HEK293 (cell line): ENCODE data around the gene TAP2.
A peak's percentile ranks its signal among the peaks of the same experiment; 100 is the strongest.
"Not testable (repeated sequence)": the region's sequence is repeated elsewhere in the genome, so short reads cannot be mapped to it uniquely, and the experiment has no call there.

ENCODE experiments used
- CTCF ChIA-PET: fragments of 350-600 bp; formaldehyde crosslinking; extraction: SDS; loops from one replicate; lab custom pipeline; 2021; ENCODE audit warnings: antibody characterized with exemption; lab: Yijun Ruan, JAX
- POLR2A ChIA-PET: fragments of 300-600 bp; formaldehyde crosslinking; extraction: SDS; loops from one replicate; lab custom pipeline; 2020; ENCODE audit warnings: antibody characterized with exemption, inconsistent platforms; lab: Yijun Ruan, JAX
- H3K27ac ChIP-seq: fragments of 200-500 bp; sonication (Bioruptor generic); 2 replicates; pipeline ENCODE4 v1.5.1; 2014; ENCODE audit warnings: low read depth, low read length, control low read depth, inconsistent platforms; ENCODE audit errors: extremely low read depth
- H3K36me3 ChIP-seq, 2 experiments: fragments of 200-500 bp in 1 of 2; sonication (Bioruptor generic) in 1 of 2; 1 replicate in 1 of 2; 2 replicates in 1 of 2; pipeline ENCODE4 v1.5.1; 2014 to 2017; ENCODE audit warnings: inconsistent platforms in 2 of 2, low read length in 2 of 2; ENCODE audit not compliant: control insufficient read depth in 2 of 2, insufficient read depth in 1 of 2
- H3K4me1 ChIP-seq: fragments of 200-500 bp; sonication (Bioruptor generic); 2 replicates; pipeline ENCODE4 v1.5.1; 2014; ENCODE audit warnings: mild to moderate bottlenecking, low read length, inconsistent platforms; ENCODE audit not compliant: control insufficient read depth, insufficient read depth
- H3K4me3 ChIP-seq: 2 replicates; pipeline ENCODE4 v1.5.1; 2011; ENCODE audit warnings: low read depth, mild to moderate bottlenecking, control low read depth, low read length, moderate library complexity
- H3K9me3 ChIP-seq: fragments of 200-500 bp; sonication (Bioruptor generic); 2 replicates; pipeline ENCODE4 v1.5.1; 2014; ENCODE audit warnings: low read depth, low read length, inconsistent platforms; ENCODE audit not compliant: control insufficient read depth, insufficient read depth
- FEZF1 ChIP-seq: fragments of 450-650 bp; formaldehyde crosslinking; IDR thresholded peaks from 2 replicates; pipeline ENCODE4 v1.5.1; 2016; ENCODE audit warnings: missing biosample characterization, missing genetic modification characterization
- PRDM1 ChIP-seq: fragments of 450-650 bp; formaldehyde crosslinking; IDR thresholded peaks from 2 replicates; pipeline ENCODE4; 2016; ENCODE audit warnings: missing biosample characterization, missing genetic modification characterization
- SP2 ChIP-seq: fragments of 450-650 bp; formaldehyde crosslinking; IDR thresholded peaks from 2 replicates; pipeline ENCODE4 v1.5.1; 2016; ENCODE audit warnings: missing biosample characterization, missing genetic modification characterization
- ZNF146 ChIP-seq: fragments of 450-650 bp; formaldehyde crosslinking; IDR thresholded peaks from 2 replicates; pipeline ENCODE4 v1.5.1; 2016; ENCODE audit warnings: missing biosample characterization, missing genetic modification characterization
- ZNF214 ChIP-seq: fragments of 450-650 bp; formaldehyde crosslinking; IDR thresholded peaks from 2 replicates; pipeline ENCODE4 v1.5.1; 2017; ENCODE audit warnings: missing biosample characterization, mild to moderate bottlenecking, missing genetic modification characterization, borderline replicate concordance
- ZNF335 ChIP-seq: fragments of 450-650 bp; formaldehyde crosslinking; conservative IDR thresholded peaks from 2 replicates; pipeline ENCODE4 v1.5.1; 2016; ENCODE audit warnings: missing biosample characterization, missing genetic modification characterization
- ZNF37A ChIP-seq: fragments of 450-650 bp; IDR thresholded peaks from 2 replicates; pipeline ENCODE4 v1.5.1; 2018; ENCODE audit warnings: missing biosample characterization, missing genetic modification characterization
- ZNF48 ChIP-seq: fragments of 450-650 bp; formaldehyde crosslinking; IDR thresholded peaks from 2 replicates; pipeline ENCODE4 v1.5.1; 2016; ENCODE audit warnings: missing biosample characterization, missing genetic modification characterization
- ZNF514 ChIP-seq: fragments of 450-650 bp; formaldehyde crosslinking; IDR thresholded peaks from 2 replicates; pipeline ENCODE4 v1.5.1; 2016; ENCODE audit warnings: missing biosample characterization, missing genetic modification characterization
- ZNF610 ChIP-seq: fragments of 450-650 bp; formaldehyde crosslinking; IDR thresholded peaks from 2 replicates; pipeline ENCODE4 v1.5.1; 2016; ENCODE audit warnings: missing biosample characterization, missing genetic modification characterization, borderline replicate concordance
- ZNF621 ChIP-seq: fragments of 450-650 bp; formaldehyde crosslinking; IDR thresholded peaks from 2 replicates; pipeline ENCODE4 v1.5.1; 2017; ENCODE audit warnings: missing biosample characterization, missing genetic modification characterization
- ZNF768 ChIP-seq: fragments of 450-650 bp; formaldehyde crosslinking; IDR thresholded peaks from 2 replicates; pipeline ENCODE4 v1.5.1; 2018; ENCODE audit warnings: missing biosample characterization, mild to moderate bottlenecking, missing genetic modification characterization
- TF ChIP-seq, protein P1 (sequence below): fragments of 450-650 bp; formaldehyde crosslinking; IDR thresholded peaks from 2 replicates; pipeline ENCODE4 v1.5.1; 2016; ENCODE audit warnings: missing biosample characterization, missing genetic modification characterization
- TF ChIP-seq, protein P2 (sequence below): fragments of 450-650 bp; IDR thresholded peaks from 2 replicates; pipeline ENCODE4 v1.5.1; 2018; ENCODE audit warnings: missing biosample characterization, missing genetic modification characterization
- TF ChIP-seq, protein P3 (sequence below): fragments of 450-650 bp; formaldehyde crosslinking; IDR thresholded peaks from 2 replicates; pipeline ENCODE4 v1.5.1; 2016; ENCODE audit warnings: missing biosample characterization, missing genetic modification characterization

TAP2 gene

DNA sequence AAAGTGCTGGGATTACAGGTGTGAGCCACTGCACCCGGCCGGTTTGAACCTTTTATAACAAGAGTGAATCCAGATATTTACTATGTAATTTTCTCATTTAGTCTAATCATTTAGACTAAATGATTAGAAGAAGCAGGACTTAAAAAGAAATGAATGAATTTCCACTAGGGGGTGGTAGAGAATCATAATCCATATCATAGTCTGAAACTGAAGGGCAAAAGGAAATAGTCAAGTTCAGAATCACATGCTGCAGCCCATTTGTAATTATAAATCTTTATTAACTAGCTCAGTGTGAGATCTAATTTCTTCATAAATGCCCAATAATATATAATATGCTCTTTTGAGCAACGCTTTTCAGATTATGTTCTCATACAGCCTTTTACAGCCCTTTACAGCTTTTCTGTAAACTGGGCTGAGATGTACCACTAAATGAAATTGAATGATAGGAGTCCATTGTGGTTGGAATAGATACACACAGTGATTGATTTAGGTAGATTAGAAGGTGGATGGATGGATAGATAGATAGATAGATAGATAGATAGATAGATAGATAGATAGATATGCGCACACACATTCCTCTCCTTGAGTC is 47.3 kb upstream of the TAP2 start (continued):
- TF ChIP-seq, protein P1, sequence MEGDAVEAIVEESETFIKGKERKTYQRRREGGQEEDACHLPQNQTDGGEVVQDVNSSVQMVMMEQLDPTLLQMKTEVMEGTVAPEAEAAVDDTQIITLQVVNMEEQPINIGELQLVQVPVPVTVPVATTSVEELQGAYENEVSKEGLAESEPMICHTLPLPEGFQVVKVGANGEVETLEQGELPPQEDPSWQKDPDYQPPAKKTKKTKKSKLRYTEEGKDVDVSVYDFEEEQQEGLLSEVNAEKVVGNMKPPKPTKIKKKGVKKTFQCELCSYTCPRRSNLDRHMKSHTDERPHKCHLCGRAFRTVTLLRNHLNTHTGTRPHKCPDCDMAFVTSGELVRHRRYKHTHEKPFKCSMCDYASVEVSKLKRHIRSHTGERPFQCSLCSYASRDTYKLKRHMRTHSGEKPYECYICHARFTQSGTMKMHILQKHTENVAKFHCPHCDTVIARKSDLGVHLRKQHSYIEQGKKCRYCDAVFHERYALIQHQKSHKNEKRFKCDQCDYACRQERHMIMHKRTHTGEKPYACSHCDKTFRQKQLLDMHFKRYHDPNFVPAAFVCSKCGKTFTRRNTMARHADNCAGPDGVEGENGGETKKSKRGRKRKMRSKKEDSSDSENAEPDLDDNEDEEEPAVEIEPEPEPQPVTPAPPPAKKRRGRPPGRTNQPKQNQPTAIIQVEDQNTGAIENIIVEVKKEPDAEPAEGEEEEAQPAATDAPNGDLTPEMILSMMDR (tag by site-specific recombination) = peak; percentile 28
- TF ChIP-seq ZNF146 (tag by site-specific recombination) = no peak
- TF ChIP-seq ZNF621 = no peak
- TF ChIP-seq, protein P2, sequence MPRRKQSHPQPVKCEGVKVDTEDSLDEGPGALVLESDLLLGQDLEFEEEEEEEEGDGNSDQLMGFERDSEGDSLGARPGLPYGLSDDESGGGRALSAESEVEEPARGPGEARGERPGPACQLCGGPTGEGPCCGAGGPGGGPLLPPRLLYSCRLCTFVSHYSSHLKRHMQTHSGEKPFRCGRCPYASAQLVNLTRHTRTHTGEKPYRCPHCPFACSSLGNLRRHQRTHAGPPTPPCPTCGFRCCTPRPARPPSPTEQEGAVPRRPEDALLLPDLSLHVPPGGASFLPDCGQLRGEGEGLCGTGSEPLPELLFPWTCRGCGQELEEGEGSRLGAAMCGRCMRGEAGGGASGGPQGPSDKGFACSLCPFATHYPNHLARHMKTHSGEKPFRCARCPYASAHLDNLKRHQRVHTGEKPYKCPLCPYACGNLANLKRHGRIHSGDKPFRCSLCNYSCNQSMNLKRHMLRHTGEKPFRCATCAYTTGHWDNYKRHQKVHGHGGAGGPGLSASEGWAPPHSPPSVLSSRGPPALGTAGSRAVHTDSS (tag by site-specific recombination) = no peak

DNA sequence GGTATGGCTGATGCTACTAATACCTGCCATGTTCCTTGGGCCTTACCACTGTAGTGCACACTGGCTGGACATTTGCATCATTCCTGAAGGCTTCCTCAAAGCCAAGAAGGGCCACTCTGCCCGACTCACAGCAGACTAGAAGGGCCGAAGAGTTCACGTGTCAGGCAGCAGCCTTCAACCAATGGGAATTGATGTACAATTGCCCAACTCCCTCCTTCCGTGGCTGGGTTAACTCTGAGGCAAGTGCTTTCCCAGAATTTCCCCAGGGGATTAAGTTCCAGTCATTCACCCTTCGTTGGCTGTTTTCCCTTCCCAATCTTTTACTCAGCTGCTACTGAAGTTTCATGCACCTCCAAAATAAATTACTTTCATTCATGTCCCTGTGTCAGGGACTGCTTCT is 45.2 kb upstream of the TAP2 start:
- no peak overlapping the region for H3K4me3 ChIP-seq
- peaks cover 4% of the 10 kb centered on the region for H3K4me1 ChIP-seq
- no peaks in the 10 kb centered on the region for H3K9me3 ChIP-seq
- no peak for TF ChIP-seq ZNF48 (tag by site-specific recombination)
- 0 out of 2 replicates have a peak, but pooled peaks have one; percentile 11 for TF ChIP-seq SP2
- TF ChIP-seq ZNF335 (tag by site-specific recombination) = no peak
- no peak for TF ChIP-seq ZNF768 (tag by site-specific recombination)
- TF ChIP-seq ZNF610 = no peak
- TF ChIP-seq, protein P3, sequence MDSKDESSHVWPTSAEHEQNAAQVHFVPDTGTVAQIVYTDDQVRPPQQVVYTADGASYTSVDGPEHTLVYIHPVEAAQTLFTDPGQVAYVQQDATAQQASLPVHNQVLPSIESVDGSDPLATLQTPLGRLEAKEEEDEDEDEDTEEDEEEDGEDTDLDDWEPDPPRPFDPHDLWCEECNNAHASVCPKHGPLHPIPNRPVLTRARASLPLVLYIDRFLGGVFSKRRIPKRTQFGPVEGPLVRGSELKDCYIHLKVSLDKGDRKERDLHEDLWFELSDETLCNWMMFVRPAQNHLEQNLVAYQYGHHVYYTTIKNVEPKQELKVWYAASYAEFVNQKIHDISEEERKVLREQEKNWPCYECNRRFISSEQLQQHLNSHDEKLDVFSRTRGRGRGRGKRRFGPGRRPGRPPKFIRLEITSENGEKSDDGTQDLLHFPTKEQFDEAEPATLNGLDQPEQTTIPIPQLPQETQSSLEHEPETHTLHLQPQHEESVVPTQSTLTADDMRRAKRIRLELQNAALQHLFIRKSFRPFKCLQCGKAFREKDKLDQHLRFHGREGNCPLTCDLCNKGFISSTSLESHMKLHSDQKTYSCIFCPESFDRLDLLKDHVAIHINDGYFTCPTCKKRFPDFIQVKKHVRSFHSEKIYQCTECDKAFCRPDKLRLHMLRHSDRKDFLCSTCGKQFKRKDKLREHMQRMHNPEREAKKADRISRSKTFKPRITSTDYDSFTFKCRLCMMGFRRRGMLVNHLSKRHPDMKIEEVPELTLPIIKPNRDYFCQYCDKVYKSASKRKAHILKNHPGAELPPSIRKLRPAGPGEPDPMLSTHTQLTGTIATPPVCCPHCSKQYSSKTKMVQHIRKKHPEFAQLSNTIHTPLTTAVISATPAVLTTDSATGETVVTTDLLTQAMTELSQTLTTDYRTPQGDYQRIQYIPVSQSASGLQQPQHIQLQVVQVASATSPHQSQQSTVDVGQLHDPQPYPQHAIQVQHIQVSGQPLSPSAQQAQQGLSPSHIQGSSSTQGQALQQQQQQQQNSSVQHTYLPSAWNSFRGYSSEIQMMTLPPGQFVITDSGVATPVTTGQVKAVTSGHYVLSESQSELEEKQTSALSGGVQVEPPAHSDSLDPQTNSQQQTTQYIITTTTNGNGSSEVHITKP (tag by site-specific recombination) = peak; percentile 37; the same call in 1 of the 2 replicates
- TF ChIP-seq PRDM1 (tag by site-specific recombination) = peak; percentile 45
- POLR2A ChIA-PET = interaction anchor here (1.3 to 2.1 kb wide), 2 partner anchors 11 to 88 kb away, joined by 5 to 10 read pairs; no protein-coding TSS in a partner anchor
- H3K27ac ChIP-seq = no peak overlapping the region
- CTCF ChIA-PET = interaction anchor here (0.6 to 7.6 kb wide), 9 partner anchors 9 to 209 kb away, joined by 3 to 185 read pairs (median 4); no protein-coding TSS in a partner anchor
- H3K36me3 ChIP-seq = no peaks in the 10 kb centered on the region

DNA sequence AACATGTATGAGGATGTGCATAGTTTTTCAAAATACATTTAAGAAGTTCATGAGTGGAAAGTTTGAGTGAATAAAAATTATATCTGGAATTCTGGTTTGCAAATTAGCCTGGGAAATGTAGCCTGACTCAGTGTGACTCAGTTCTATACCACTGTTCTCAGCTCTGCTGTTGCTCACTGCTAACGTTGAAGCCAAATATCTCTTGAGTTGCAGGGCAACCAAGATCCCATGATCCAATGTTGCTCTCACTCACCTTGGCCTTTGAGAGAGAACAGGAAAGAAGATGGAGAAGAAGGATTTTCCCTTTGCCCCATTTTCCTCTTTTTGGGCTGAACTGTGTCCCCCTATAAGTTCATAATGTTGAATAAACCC is 44.3 kb upstream of the TAP2 start:
- ChIA-PET CTCF (interaction anchor here (0.6 to 7.6 kb wide), 12 partner anchors 8 to 118 kb away, joined by 3 to 185 read pairs (median 4); no protein-coding TSS in a partner anchor), POLR2A (interaction anchor here (1.3 to 2.1 kb wide), 2 partner anchors 12 to 89 kb away, joined by 5 to 10 read pairs; no protein-coding TSS in a partner anchor)
- TF ChIP-seq FEZF1 (tag by site-specific recombination) = no peak
- no peak for TF ChIP-seq ZNF214
- TF ChIP-seq ZNF37A (tag by site-specific recombination) = no peak
- no peak for TF ChIP-seq ZNF514 (tag by site-specific recombination)
- Histone ChIP-seq H3K27ac (no peak overlapping the region), H3K36me3 (no peaks in the 10 kb centered on the region), H3K4me3 (no peak overlapping the region), H3K9me3 (no peaks in the 10 kb centered on the region), H3K4me1 (peaks cover 4% of the 10 kb centered on the region)

DNA sequence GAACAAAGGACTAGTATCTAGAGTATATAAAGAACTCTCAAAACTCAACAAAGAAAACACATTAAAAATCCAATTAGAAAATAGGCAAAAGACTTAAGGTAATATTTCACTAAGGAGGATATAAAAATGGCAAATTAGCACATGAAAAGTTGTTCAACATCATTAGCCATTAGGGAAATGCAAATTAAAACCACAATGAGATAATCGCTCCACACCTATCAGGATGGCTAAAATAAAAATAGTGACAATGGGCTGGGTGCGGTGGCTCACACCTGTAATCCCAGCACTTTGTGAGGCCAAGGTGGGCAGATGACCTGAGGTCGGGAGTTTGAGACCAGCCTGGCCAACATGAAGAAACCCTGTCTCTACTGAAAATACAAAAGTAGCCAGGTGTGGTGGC is 42.4 kb upstream of the TAP2 start:
- ChIA-PET POLR2A (interaction anchor here (1.0 kb wide), 1 partner anchor 91 kb away, joined by 7 read pairs; no protein-coding TSS in a partner anchor), CTCF (interaction anchor here (0.7 to 5.1 kb wide), 13 partner anchors 9 to 1298 kb away, joined by 3 to 43 read pairs (median 5); partner anchors contain the start of gene TAP2)
- not testable (repeated sequence) for H3K4me1 ChIP-seq, H3K27ac ChIP-seq, H3K36me3 ChIP-seq, H3K9me3 ChIP-seq, H3K4me3 ChIP-seq
